Suprapubic skin (tissue), 3 donors: Measurements from ENCODE around the gene FAM83G.

Source experiments
- CTCF ChIP-seq, 2 donors: fragments of 200-600 bp in 1 of 2; fragments of 450-650 bp in 1 of 2; sonication (generic) in 1 of 2; IDR thresholded peaks; one replicate each; pipeline ENCODE4 v1.5.1; 2016 to 2019; ENCODE audit warnings: antibody characterized with exemption in 2 of 2, mild to moderate bottlenecking in 1 of 2, moderate library complexity in 1 of 2
- EP300 ChIP-seq: sonication (generic); formaldehyde crosslinking; IDR thresholded peaks from one replicate; pipeline ENCODE4 v1.6.1; 2017; ENCODE audit warnings: antibody characterized with exemption

GRCh38 chr17:18949566-18949965 is 55.0 kb downstream of the FAM83G start:
- TF ChIP-seq EP300 (no peak), CTCF (IDR thresholded peaks at IDR 0.05) (no peak)
